Kidney (tissue), 14 donors: Measurements from ENCODE around the gene ISX. TPM values are rescaled to one million over a fixed set of nuclear protein-coding genes. Genes with fewer than 3 reads are reported as not detected.
"Not testable (repeated sequence)": the region's sequence is repeated elsewhere in the genome, so short reads cannot be mapped to it uniquely, and the experiment has no call there.

Experiments used
- DNase-seq, 5 donors: peaks; one replicate each; pipeline ENCODE4 v3.0.0-alpha.2; 2013 to 2020
- FAIRE-seq: peaks from 2 replicates; lab custom pipeline; 2012; peaks lifted over from hg19 to GRCh38; lab: Jason Lieb, UNC
- H3K27ac ChIP-seq, 2 donors: one replicate each; pipeline ENCODE4 v1.7.0; 2013; ENCODE audit warnings: low read depth in 2 of 2, low read length in 2 of 2, inconsistent platforms in 1 of 2
- H3K27me3 ChIP-seq: one replicate; pipeline ENCODE4 v1.7.1; 2013; ENCODE audit warnings: low read length, inconsistent platforms; ENCODE audit not compliant: control insufficient read depth, insufficient read depth
- H3K36me3 ChIP-seq, 3 donors: one replicate each; pipeline versions ENCODE4 v1.7.0 to v1.7.1; 2013; ENCODE audit warnings: low read length in 3 of 3, control low read depth in 1 of 3, inconsistent platforms in 1 of 3; ENCODE audit not compliant: insufficient read depth in 3 of 3, control insufficient read depth in 2 of 3
- H3K4me1 ChIP-seq, 3 donors: one replicate each; pipeline versions ENCODE4 v1.7.0 to v1.7.1; 2013; ENCODE audit warnings: low read length in 3 of 3, inconsistent platforms in 1 of 3, low read depth in 1 of 3; ENCODE audit not compliant: control insufficient read depth in 2 of 3, insufficient read depth in 2 of 3
- H3K4me3 ChIP-seq, 3 donors: one replicate each; pipeline versions ENCODE4 v1.7.0 to v1.8.1; 2013; ENCODE audit warnings: low read length in 3 of 3, control low read depth in 1 of 3, inconsistent platforms in 1 of 3
- H3K9ac ChIP-seq, 3 donors: one replicate each; pipeline versions ENCODE4 v1.7.0 to v1.7.1; 2013; ENCODE audit warnings: low read length in 3 of 3, control low read depth in 1 of 3, inconsistent platforms in 1 of 3
- H3K9me3 ChIP-seq, 3 donors: one replicate each; pipeline versions ENCODE4 v1.7.0 to v1.7.1; 2013; ENCODE audit warnings: low read length in 3 of 3, control low read depth in 1 of 3, inconsistent platforms in 1 of 3; ENCODE audit not compliant: control insufficient read depth in 2 of 3, insufficient read depth in 1 of 3
- CTCF ChIP-seq: IDR thresholded peaks from 3 replicates; pipeline ENCODE4 v1.5.1; 2012; ENCODE audit warnings: mild to moderate bottlenecking, moderate library complexity, borderline replicate concordance; ENCODE audit not compliant: insufficient read depth; ENCODE audit errors: extremely low read depth
- intact Hi-C: fragments of 100-400 bp; cut with DNase I; formaldehyde crosslinking; loops from one replicate; pipeline ENCODE4 v1.11.1; 2022
- polyA plus RNA-seq: library from polyadenylated mRNA; stranded (reverse); fragments of 350-450 nt; fragmentation: Illumina TruSeq; extraction: RNeasy Lipid Tissue Mini Kit (QIAGEN cat#74804); gene quantifications from one replicate; pipeline ENCODE4 v1.2.3, GENCODE V29; 2014; ENCODE audit warnings: low read depth, low replicate concordance; ENCODE audit not compliant: insufficient read depth
- total RNA-seq: library from RNA; stranded (reverse); fragmentation: NEBNext Ultra II Directional; extraction: Animal tissue kit (Norgen Biotek cat#: 25700); gene quantifications from one replicate; pipeline ENCODE4 v1.2.1, GENCODE V29; 2021
- donor health status: control.
- donor health status: control.
- donor health status: control.
- donor health status: control.
- donor health status: control.
- donor health status: DM: yes; HTN: yes; CAD: no.
- donor health status: Normal renal cell carcinoma (clear cell type).

Gene ISX
- total and polyA plus RNA-seq, 2 donors from 2014 or later, result not detected

DNA sequence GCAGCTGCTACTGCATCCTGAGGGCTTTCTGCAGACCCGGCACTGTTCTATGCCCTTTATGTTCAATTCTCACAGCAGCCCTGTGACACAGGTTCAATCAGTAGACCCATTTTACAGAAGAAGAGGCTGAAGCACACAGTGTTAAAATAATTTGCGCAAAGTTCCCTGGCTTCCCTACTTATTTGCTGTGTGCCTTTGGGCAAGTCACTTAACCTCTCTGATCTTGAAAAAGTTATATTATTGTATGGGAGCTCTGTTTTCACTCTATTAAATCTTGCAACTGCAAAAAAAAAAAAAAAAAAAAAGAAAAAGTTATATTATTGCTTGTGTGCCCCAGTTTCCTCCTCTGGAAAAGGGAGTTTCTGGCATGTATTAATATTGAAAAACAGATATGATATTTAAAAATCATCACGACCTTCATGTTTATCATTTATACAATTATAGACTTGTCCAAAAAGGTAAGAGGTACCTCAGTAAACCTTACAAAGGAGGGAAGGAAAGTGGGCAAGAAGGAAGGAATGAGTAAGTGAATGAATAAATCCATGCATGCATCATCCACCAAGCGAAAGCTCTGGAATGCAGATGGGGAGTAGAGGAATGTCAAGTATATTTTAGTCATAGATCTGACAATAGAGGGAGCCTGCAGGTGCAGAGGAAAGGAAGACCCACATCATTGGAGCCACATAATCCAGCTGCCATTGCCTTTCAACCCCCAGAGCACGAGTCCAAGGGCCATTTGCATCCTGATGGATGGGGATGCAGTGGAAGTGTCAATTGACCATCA is 21.2 kb upstream of the ISX start:
- H3K27me3 ChIP-seq, result no peaks in the 10 kb centered on the region
- intact Hi-C loops, result no loop called here
- no peaks in the 10 kb centered on the region for H3K9me3 ChIP-seq
- no peaks in the 10 kb centered on the region for H3K4me1 ChIP-seq
- FAIRE-seq, result no peak
- H3K27ac ChIP-seq, result no peak overlapping the region
- H3K9ac ChIP-seq, result no peak overlapping the region
- no peaks in the 10 kb centered on the region for H3K36me3 ChIP-seq
- DNase-seq, result peak in 1 of 5 donors; percentile 1
- no peak overlapping the region for H3K4me3 ChIP-seq
- no peak for TF ChIP-seq CTCF

DNA sequence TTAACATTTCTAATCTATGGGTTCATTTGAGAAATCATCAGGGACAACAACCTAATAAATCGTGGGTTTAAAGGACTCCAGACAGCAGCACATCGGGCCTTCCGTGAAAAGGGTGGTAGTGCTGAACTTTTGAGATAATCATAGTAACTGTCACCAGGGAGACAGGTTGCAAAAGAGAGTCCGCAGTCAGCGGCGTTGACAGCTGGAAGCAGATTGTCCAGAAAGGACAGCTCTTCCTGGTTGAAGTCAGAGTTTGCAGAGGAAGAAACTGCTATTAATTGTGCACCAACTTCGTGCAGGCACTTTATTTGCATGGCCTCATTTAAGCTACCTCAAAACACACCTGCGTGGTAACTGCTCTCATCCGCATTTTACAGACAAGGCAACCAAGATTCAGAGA is 20.5 kb upstream of the ISX start:
- no peak for TF ChIP-seq CTCF
- Histone ChIP-seq H3K4me1 (no peaks in the 10 kb centered on the region), H3K27me3 (no peaks in the 10 kb centered on the region), H3K4me3 (no peak overlapping the region), H3K9me3 (no peaks in the 10 kb centered on the region), H3K9ac (no peak overlapping the region), H3K27ac (no peak overlapping the region), H3K36me3 (no peaks in the 10 kb centered on the region)
- DNase-seq (peak in 2 of 5 donors; percentile 10 to 29), FAIRE-seq (no peak)
- intact Hi-C loops, result no loop called here

DNA sequence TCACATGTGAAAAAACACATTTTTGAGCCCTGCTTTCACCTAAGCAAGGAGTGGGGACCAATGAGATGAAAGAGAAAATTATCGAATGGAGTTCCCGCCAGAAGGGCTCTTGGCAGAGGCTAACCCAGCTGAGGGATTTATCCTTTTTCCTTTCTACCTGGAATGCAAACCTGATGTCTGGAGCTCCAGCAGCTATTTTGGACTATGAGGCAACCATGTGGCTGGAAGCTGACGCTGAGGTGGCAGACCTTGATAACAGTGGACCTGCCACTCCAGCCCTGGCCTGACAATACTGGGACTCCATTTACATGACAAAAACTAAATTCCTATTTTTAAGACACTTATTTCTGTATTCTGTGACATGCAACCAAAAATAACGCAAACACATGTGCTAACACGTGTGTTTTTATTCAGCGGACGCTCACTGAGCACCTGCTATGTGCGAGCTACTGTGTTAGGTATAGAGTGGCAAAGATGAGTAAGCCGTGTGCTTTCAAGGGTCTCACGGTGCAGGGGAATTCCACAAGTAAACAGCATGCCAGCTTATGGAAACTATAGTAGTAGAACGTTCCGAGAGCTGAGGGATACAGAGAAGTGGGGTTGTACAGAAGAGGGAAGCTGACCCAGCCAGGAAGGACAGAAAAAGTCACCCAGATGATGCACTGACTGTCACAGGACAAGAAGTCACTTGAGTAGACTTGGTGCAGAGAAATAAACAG is 19.1 kb upstream of the ISX start:
- no peak for TF ChIP-seq CTCF
- FAIRE-seq, result no peak

GRCh38 chr22:35050038-35050437 is 15.9 kb upstream of the ISX start:
- H3K27me3 ChIP-seq, FAIRE-seq, intact Hi-C loops, H3K4me1 ChIP-seq, H3K4me3 ChIP-seq, H3K36me3 ChIP-seq, H3K9ac ChIP-seq, H3K9me3 ChIP-seq, DNase-seq, H3K27ac ChIP-seq: not testable (repeated sequence)

More for the DNA sequence above, 19.1 kb upstream of the ISX start:
- Histone ChIP-seq H3K4me3 (no peak overlapping the region), H3K9ac (no peak overlapping the region), H3K4me1 (no peaks in the 10 kb centered on the region), H3K27ac (no peak overlapping the region), H3K36me3 (no peaks in the 10 kb centered on the region), H3K27me3 (no peaks in the 10 kb centered on the region), H3K9me3 (no peaks in the 10 kb centered on the region)
- DNase-seq, result peak in 2 of 5 donors; percentile 2 to 4
- intact Hi-C loops, result no loop called here
